ENCODE results near the gene SLC12A1.

DNA sequence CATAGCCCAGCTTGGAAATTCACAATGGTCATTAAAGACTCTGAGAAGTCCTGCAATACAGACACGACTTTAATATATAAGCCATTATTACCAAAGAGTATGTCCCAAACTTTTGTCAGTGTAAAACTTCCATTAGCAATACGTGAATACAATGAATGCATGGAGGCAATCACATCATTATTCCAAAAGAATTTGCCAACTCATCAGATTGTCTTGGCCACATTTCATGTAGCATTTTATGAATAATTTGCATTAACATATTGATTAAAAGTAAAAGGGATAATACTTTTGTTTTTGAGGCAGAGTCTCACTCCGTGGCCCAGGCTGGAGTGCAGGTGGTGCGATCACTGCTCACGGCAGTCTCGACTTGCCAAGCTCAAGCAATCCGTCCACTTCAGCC lies 117.2 kb downstream of the SLC12A1 start:
- TF ChIP-seq POU6F1 (CRISPR knock-in tag; IDR thresholded peaks at IDR 0.05; ENCODE audit: borderline replicate concordance, low read depth) (no peak), OSR1 (CRISPR knock-in tag; IDR thresholded peaks at IDR 0.05) (no peak), ZFP3 (CRISPR knock-in tag; IDR thresholded peaks at IDR 0.05) (no peak), RARB (CRISPR knock-in tag; IDR thresholded peaks at IDR 0.05) (no peak)
- TF ChIP-seq, protein P1, sequence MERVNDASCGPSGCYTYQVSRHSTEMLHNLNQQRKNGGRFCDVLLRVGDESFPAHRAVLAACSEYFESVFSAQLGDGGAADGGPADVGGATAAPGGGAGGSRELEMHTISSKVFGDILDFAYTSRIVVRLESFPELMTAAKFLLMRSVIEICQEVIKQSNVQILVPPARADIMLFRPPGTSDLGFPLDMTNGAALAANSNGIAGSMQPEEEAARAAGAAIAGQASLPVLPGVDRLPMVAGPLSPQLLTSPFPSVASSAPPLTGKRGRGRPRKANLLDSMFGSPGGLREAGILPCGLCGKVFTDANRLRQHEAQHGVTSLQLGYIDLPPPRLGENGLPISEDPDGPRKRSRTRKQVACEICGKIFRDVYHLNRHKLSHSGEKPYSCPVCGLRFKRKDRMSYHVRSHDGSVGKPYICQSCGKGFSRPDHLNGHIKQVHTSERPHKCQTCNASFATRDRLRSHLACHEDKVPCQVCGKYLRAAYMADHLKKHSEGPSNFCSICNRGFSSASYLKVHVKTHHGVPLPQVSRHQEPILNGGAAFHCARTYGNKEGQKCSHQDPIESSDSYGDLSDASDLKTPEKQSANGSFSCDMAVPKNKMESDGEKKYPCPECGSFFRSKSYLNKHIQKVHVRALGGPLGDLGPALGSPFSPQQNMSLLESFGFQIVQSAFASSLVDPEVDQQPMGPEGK (CRISPR knock-in tag; IDR thresholded peaks at IDR 0.05; ENCODE audit: borderline replicate concordance) = no peak
